Naive thymus-derived CD8-positive, alpha-beta T cell (primary cell): ENCODE data around the gene NACA. TPM values are rescaled to one million over a fixed set of nuclear protein-coding genes. Genes with fewer than 3 reads are reported as not detected.

Experiments
- polyA plus RNA-seq, 3 donors: library from polyadenylated mRNA; unstranded; fragments of 300-500 nt; fragmentation: Illumina TruSeq; gene quantifications; one replicate each; pipeline ENCODE4 v1.2.3, GENCODE V29; 2021
- total RNA-seq, 8 experiments: library from RNA in 2 of 8; stranded (reverse) in 2 of 8; gene quantifications; one replicate each; pipeline ENCODE4 v1.2.3 and lab custom pipeline; 2021 to 2026

Gene NACA
- total and polyA plus RNA-seq, 5 experiments from 2014 or later = 1,330 to 1,474 (median 1,441) TPM

Other genes starting within 250 kb of the NACA start
- gene GLS2, start 237.1 kb downstream of the NACA start, total RNA-seq = 10 to 100 TPM; 10.9 to 11.5 TPM
- 1 to 10 TPM; 3.2 to 6.5 (median 6.4) TPM for gene GLS2, start 237.1 kb downstream of the NACA start, polyA plus RNA-seq
- gene RBMS2, start 203.5 kb downstream of the NACA start, total RNA-seq = 1 to 10 TPM; 4.1 to 4.7 TPM
- gene RBMS2, start 203.5 kb downstream of the NACA start, polyA plus RNA-seq = 1 to 10 TPM; 1.2 to 6.2 (median 2.2) TPM
- 100 to 1,000 TPM; 198 to 202 TPM for gene BAZ2A, start 95.0 kb downstream of the NACA start, total RNA-seq
- gene BAZ2A, start 95.0 kb downstream of the NACA start, polyA plus RNA-seq = 10 to 100 TPM; 14.3 to 29.5 (median 24.1) TPM
- 100 to 1,000 TPM; 269 to 285 TPM for gene ATP5F1B, start 79.3 kb downstream of the NACA start, total RNA-seq
- gene ATP5F1B, start 79.3 kb downstream of the NACA start, polyA plus RNA-seq = 100 to 1,000 TPM; 724 to 879 (median 771) TPM
- gene PTGES3, start 37.0 kb downstream of the NACA start, total RNA-seq = 100 to 1,000 TPM; 179 to 197 TPM
- 100 to 1,000 TPM; 229 to 236 (median 234) TPM for gene PTGES3, start 37.0 kb downstream of the NACA start, polyA plus RNA-seq
- 10 to 100 TPM; 26.3 to 26.7 TPM for gene PRIM1, start 27.0 kb upstream of the NACA start, total RNA-seq
- 10 to 100 TPM; 43.8 to 49.1 (median 45.8) TPM for gene PRIM1, start 27.0 kb upstream of the NACA start, polyA plus RNA-seq
- 1 to 10 TPM; 1.2 to 1.3 TPM for gene HSD17B6, start 38.0 kb upstream of the NACA start, total RNA-seq
- 1 to 10 TPM in 2 of 3 donors, under 1 TPM in 1; 0.71 to 1.3 (median 1.1) TPM for gene HSD17B6, start 38.0 kb upstream of the NACA start, polyA plus RNA-seq
- gene SDR9C7, start 209.1 kb upstream of the NACA start, total RNA-seq = not detected
- not detected for gene SDR9C7, start 209.1 kb upstream of the NACA start, polyA plus RNA-seq
- 1 to 10 TPM; 1.6 to 1.7 TPM for gene RDH16, start 232.3 kb upstream of the NACA start, total RNA-seq
- under 1 TPM in 1 of 3 donors, not detected in 2; 0.08 TPM for gene RDH16, start 232.3 kb upstream of the NACA start, polyA plus RNA-seq